ENCODE data around the gene SORT1. TPM values are rescaled to one million over a fixed set of nuclear protein-coding genes. Genes with fewer than 3 reads are reported as not detected.

SORT1 gene
- total RNA-seq, 1 donor from 2014 or later, result 183 TPM

- intact Hi-C loops (cut with DNase I), result no loop called here
- no peak for TF ChIP-seq CTCF (IDR thresholded peaks at IDR 0.05)
- Histone ChIP-seq H3K27ac (peak overlapping the region; percentile 70), H3K4me3 (no peak overlapping the region), H3K36me3 (no peaks in the 10 kb centered on the region), H3K27me3 (no peaks in the 10 kb centered on the region), H3K4me1 (peaks cover 80% of the 10 kb centered on the region), H3K9me3 (no peaks in the 10 kb centered on the region)
- DNase-seq (no peak), ATAC-seq (no peak)
Measured at GRCh38 chr1:109388884-109389637, 8.7 kb downstream of the SORT1 start.

- no peak for TF ChIP-seq CTCF (IDR thresholded peaks at IDR 0.05)
- Histone ChIP-seq H3K27ac (no peak overlapping the region), H3K27me3 (no peaks in the 10 kb centered on the region), H3K4me3 (no peak overlapping the region), H3K36me3 (no peaks in the 10 kb centered on the region), H3K9me3 (no peaks in the 10 kb centered on the region), H3K4me1 (peaks cover 80% of the 10 kb centered on the region)
- DNase-seq, result no peak
- ATAC-seq, result no peak
- intact Hi-C loops (cut with DNase I), result no loop called here
Measured at GRCh38 chr1:109388208-109388711, 9.5 kb downstream of the SORT1 start.

GRCh38 chr1:109386054-109386717 lies 11.5 kb downstream of the SORT1 start:
- Histone ChIP-seq H3K27ac (peak overlapping the region; percentile 32), H3K36me3 (no peaks in the 10 kb centered on the region), H3K27me3 (no peaks in the 10 kb centered on the region), H3K4me3 (no peak overlapping the region), H3K4me1 (peaks cover 68% of the 10 kb centered on the region), H3K9me3 (no peaks in the 10 kb centered on the region)
- intact Hi-C loops (cut with DNase I), result no loop called here
- TF ChIP-seq CTCF (IDR thresholded peaks at IDR 0.05), result no peak
- DNase-seq (no peak), ATAC-seq (no peak)

- Histone ChIP-seq H3K4me3 (no peak overlapping the region), H3K36me3 (no peaks in the 10 kb centered on the region), H3K9me3 (no peaks in the 10 kb centered on the region)
Measured at GRCh38 chr1:109385417-109385816, 12.3 kb downstream of the SORT1 start.

GRCh38 chr1:109383854-109384253 lies 13.9 kb downstream of the SORT1 start:
- no peak overlapping the region for H3K4me3 ChIP-seq
- ATAC-seq, result no peak
- H3K4me1 ChIP-seq, result peaks cover 54% of the 10 kb centered on the region
- H3K9me3 ChIP-seq, result no peaks in the 10 kb centered on the region
- peak overlapping the region; percentile 48 for H3K27ac ChIP-seq
- no peaks in the 10 kb centered on the region for H3K36me3 ChIP-seq
- no peaks in the 10 kb centered on the region for H3K27me3 ChIP-seq
- DNase-seq, result no peak
- no peak for TF ChIP-seq CTCF (IDR thresholded peaks at IDR 0.05)
- intact Hi-C loops (cut with DNase I), result no loop called here

More at GRCh38 chr1:109385417-109385816, 12.3 kb downstream of the SORT1 start:
- no peak for DNase-seq
- Histone ChIP-seq H3K27me3 (no peaks in the 10 kb centered on the region), H3K4me1 (peaks cover 63% of the 10 kb centered on the region), H3K27ac (peak overlapping the region; percentile 32)
- intact Hi-C loops (cut with DNase I), result no loop called here
- peak; percentile 64 for ATAC-seq
- no peak for TF ChIP-seq CTCF (IDR thresholded peaks at IDR 0.05)

Data from upper lobe of right lung (tissue), 1 donor.